ENCODE data around the gene FRK.

DNA sequence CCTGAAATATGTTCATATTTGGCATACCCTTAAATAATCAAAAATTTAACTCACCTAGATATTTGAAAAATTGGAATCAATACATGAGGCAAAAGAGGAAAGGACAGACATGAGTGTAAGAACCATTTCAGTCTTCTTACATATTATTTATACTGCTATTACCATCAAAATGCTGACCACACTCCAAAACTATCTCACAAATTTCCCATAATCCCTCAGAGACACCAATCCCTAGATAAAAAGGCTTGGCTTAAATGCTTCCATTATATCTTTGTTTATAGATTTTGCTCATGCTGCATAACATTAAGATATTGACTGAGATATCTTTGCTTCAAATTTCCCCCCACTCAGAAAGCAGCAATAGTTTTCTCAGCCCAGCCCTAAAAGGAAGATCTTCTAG is 28.3 kb upstream of the FRK start:
- TF ChIP-seq, protein P1, sequence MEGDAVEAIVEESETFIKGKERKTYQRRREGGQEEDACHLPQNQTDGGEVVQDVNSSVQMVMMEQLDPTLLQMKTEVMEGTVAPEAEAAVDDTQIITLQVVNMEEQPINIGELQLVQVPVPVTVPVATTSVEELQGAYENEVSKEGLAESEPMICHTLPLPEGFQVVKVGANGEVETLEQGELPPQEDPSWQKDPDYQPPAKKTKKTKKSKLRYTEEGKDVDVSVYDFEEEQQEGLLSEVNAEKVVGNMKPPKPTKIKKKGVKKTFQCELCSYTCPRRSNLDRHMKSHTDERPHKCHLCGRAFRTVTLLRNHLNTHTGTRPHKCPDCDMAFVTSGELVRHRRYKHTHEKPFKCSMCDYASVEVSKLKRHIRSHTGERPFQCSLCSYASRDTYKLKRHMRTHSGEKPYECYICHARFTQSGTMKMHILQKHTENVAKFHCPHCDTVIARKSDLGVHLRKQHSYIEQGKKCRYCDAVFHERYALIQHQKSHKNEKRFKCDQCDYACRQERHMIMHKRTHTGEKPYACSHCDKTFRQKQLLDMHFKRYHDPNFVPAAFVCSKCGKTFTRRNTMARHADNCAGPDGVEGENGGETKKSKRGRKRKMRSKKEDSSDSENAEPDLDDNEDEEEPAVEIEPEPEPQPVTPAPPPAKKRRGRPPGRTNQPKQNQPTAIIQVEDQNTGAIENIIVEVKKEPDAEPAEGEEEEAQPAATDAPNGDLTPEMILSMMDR (IDR thresholded peaks at IDR 0.05): no peak
- no peak for TF ChIP-seq POLR2A (IDR thresholded peaks at IDR 0.05)

All from testis (tissue), 2 donors.